Measurements from ENCODE around the gene CAST.

DNA sequence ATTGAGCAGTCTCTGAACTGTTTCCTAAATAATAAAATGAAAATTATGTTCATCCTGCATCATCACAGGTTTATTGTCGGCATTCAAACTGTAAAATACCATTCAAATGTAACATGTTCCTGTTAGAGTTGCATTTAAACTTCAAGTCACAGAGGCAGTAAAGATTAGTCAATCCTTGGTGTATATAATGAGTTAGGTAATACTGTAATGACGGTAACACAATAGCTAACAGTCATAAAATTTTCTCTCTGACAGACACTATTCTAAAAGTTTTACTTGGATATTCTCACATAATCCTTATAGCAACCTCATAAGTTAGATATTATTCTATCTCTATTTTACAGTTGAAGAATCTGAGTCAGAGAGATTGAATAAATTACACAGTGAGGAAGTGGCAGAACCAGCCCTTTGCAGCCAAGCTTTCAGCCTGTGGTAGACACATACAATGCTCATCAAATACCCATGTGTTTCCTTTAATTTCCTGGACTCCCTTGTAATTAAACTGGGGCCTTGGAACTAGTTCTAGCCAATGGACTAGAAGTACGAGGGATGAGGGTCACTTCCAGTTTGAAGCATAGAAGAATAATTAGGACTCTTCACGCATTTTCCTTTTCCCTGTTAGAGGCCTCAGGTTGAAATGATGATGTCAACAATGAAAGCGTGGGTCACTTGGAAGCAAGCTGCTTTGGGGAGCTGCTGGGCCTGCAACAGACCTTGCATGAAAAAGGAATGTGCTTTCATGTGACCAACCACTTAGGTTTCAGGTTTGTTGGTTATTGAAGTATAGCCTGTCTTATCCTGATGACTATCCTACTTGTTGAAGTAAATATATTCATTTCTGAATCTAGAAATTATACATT is 12.3 kb upstream of the CAST start:
- TF ChIP-seq CTCF (IDR thresholded peaks at IDR 0.05) (no peak), EP300 (IDR thresholded peaks at IDR 0.05) (no peak)

Data from stomach (tissue), 4 donors.